HPDE6-E6E7 (cell line): ENCODE measurements around the gene PDE8A.
"Not testable (repeated sequence)": the region's sequence is repeated elsewhere in the genome, so short reads cannot be mapped to it uniquely, and the experiment has no call there.

Experiments used
- DNase-seq: peaks from one replicate; pipeline ENCODE4 v3.0.0; 2011; ENCODE audit warnings: missing footprints; ENCODE audit errors: extremely low spot score

The PDE8A gene

DNA sequence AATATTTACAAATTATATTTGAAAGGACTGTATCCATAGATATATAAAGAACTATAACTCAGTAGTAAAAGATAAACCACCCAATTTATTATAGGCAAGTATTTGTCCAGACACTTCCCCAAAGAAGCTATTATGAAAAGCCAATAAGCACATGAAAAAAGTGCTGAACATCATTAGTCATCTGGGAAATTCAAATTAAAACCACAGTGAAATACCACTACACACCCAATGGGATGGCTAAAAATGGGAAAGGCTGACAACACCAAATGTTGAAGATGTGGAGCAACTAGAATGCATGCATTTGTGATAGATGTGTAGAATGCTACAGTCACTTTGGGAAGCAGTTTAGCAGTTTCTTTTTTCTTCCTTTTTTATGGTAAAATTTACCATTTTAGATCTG, 147.0 kb downstream of the PDE8A start:
- no peak for DNase-seq

DNA sequence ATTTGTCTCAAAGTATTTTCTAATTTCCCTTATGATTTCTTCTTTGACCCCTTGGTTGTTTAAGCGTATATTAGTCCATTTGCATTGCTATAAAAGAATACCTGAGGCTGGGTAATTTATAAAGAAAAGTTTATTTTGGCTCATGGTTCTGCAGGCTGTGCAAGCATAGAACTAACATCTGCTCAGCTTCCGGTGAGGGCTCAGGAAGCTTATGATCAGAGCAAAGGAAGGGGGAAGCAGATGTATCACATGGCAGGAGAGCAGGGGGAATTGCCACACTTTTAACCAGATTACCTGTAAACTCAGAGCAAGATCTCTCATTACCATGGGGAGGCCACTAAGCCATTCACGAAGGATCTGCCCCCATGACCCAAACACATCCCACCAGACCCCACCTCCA, 148.2 kb downstream of the PDE8A start:
- no peak for DNase-seq

- DNase-seq, result no peak
These were observed 150.3 kb downstream of the PDE8A start for GRCh38 chr15:85131915-85132314.

GRCh38 chr15:85133709-85134108, 152.1 kb downstream of the PDE8A start:
- no peak for DNase-seq

GRCh38 chr15:85137489-85138168, 156.0 kb downstream of the PDE8A start:
- DNase-seq, result no peak

DNA sequence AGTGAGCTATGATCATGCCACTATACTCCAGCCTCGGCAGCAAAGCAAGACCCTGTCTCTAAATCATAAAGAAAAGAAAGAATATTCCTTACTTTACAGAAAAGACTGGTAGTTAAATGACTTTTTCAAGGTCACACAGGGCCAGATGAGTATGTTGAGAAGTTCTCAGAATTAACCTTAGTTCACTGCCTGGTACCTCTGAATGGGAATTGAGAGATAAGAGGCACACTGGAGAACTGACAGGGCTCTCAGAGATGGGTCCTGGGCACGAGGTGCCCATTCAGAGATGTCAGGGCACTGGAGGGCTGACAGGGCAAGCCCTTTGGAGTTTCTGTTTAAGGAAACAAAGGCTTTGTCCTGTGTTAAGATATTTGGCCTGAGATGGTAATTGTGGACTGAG, 157.7 kb downstream of the PDE8A start:
- DNase-seq, result no peak

GRCh38 chr15:85141726-85142125, 160.1 kb downstream of the PDE8A start:
- no peak for DNase-seq

- DNase-seq, result peak; percentile 49
These were observed 160.7 kb downstream of the PDE8A start for GRCh38 chr15:85142312-85142711.

DNA sequence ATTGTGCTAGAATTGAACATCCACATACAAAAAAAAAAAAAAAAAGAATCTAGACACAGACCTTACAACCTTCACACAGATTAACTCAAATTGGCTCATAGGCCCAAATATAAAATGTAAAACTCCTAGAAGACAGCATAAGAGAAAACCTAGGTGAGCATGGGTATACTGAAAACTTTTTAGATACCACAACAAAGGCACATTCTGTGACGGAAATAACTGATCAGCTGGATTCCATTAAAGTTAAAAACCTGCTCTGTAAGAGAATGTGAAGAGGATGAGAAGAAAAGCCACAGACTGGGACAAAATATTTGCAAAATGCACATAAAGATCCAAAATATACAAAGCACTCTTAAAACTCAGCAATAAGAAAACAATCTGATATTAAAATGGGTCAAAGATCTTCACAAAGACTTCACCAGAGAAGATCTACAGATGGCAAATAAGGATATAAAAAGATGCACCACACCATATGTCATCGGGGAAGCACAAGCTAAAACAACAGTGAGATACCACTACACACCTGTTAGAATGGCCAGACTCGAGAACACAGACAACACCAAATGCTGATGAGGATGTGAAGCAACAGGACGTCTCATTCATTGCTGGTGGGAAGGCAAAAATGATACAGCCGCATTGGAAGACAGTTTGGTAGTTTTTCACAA, 167.9 kb downstream of the PDE8A start:
- no peak for DNase-seq

GRCh38 chr15:85150130-85150480, 168.4 kb downstream of the PDE8A start:
- no peak for DNase-seq

- no peak for DNase-seq
These were observed 169.5 kb downstream of the PDE8A start for GRCh38 chr15:85151145-85151544.

DNA sequence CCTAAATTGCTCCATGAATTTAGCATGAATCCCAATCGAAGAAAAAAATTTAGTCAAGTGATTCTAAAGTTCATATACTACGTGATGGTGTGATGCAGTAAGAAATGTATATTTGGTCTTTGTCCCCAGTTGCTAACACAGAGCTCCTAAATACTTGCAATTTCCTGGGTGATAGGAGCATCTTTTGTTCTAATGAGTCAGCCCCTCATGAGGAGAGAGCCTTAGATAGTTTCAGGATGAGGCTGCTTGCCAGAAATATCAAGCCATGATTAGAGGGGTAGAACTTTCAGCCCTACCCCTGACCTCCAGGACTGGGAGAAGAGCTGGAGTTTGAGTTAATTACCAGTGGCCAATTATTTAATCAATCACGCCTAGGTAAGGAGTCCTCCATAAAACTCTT, 170.2 kb downstream of the PDE8A start:
- no peak for DNase-seq

GRCh38 chr15:85154061-85154460, 172.4 kb downstream of the PDE8A start:
- no peak for DNase-seq

- no peak for DNase-seq
These were observed 173.7 kb downstream of the PDE8A start for GRCh38 chr15:85155360-85155759.

DNA sequence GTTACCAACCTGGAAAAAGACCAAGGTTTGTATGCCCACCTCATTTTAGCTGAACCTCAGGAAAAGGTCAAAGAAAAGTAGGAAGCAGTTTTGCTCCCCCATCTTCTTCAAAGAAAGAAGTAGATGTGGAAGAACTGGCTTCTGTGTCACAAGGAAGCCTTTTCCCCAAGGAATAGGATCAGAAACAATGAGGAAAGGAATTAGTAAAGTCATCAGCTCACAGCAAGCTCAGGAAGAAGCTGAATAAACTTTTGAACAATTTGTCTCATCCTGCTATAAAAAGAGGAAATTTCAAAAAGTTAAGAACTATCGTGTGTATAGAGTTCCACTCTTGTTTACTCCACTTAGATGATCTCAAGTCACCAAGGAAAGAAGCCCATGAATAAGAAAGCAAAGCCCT, 174.2 kb downstream of the PDE8A start:
- no peak for DNase-seq

- no peak for DNase-seq
These were observed 175.7 kb downstream of the PDE8A start for GRCh38 chr15:85157344-85157743.

GRCh38 chr15:85162237-85162636, 180.6 kb downstream of the PDE8A start:
- no peak for DNase-seq

DNA sequence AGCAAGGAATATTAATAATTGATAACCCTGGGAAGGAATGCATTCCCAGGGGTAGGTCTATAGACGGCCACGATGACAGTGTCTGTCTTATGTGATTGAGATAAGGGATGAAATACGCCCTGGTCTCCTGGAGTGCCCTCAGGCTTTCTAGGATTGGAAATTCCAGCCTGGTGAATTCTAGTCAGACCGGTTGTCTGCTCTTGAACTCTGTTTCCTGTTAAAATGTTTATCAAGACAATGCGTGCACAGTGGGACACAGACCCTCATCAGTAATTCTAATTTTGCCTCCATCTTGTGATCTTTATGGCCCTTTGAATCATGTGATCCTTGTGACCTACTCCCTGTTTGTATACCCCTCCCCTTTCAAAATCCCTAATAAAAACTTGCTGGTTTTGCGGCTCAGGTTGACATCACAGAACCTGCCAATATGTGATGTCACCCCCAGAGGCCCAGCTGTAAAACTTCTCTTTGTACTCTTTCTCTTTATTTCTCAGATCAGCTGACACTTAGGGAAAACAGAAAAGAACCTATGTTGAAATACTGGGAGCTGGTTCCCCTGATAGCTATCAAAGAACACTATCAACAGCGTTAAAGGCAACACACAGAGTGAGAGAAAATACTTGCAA, 183.3 kb downstream of the PDE8A start:
- no peak for DNase-seq

GRCh38 chr15:85167568-85167967, 185.9 kb downstream of the PDE8A start:
- no peak for DNase-seq

DNA sequence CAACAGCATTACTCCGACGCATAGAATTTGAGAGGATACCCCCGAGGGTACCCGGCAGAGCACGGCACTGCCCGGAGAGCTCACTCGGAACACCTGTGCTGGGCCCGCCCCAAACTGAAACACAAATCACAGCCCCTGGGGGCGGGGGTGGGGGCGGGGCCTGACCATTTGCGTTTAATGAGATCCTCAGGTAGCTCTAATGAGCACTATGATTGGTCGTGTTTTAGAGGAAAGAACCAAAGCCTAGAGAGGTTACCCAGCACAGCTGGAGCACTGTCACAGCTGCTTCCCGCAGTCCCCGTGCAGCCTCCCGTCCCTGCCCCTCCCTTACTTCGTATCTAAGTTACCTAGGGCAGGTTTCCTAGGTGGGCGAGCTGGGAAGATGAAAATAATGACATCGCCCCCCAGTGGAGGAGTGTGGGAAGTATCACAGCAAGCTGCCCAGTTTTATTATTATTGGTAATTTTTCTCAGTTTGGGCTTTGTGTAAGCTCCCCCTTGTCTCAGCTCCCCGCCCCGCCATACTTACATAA, 187.1 kb downstream of the PDE8A start:
- DNase-seq, result peak; percentile 47

DNA sequence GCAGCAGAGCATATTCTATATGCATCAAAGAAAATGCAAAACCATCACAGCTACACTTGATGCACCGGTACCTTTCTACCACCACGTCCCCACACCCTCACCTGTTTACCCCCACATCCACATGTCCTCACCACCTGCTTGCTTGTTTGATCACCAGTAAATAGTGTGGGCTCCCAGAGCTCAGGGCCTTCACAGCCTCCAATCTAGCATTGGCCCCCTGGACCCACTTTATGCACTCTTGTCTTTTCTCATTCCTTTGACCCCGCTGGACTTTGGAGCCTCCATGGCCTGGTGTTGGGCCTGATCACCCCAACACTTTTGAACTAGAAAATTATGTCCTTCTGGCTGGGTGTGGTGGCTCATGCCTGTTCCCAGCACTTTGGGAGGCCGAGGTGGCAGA, 190.1 kb downstream of the PDE8A start:
- no peak for DNase-seq

DNA sequence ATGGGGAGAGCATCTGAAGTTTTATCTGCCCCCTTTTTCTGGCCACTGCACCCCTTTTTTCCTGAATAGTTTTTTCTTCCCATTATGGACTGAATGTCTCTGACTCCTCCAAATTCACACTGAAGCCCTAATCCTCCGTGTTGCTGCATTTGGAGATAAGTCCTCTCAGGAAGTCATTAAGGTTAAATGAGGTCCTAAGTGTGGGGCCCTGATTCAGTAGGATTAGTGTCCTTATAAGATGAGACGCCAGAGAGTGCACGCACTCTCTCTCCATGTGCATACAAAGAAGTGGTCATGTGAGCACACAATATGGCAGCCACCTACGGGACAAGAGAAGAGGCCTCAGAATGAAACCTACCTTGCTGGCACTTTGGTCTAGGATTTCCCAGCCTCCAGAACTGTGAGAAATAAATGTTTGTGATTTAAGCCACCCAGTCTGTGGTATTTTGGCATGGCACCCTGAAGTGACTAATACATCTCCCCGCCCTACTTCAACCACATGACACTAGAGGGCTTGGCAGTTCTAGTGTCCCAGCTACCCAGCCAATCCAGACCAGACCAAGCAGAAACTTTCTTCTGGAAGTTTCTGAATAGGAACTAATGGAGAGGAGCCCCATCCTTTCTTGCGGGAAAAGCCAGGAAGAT, 191.3 kb downstream of the PDE8A start:
- no peak for DNase-seq

- DNase-seq, result not testable (repeated sequence)
These were observed 192.0 kb downstream of the PDE8A start for GRCh38 chr15:85173630-85174029.
